ENCODE results near the gene TRPM5.

DNA sequence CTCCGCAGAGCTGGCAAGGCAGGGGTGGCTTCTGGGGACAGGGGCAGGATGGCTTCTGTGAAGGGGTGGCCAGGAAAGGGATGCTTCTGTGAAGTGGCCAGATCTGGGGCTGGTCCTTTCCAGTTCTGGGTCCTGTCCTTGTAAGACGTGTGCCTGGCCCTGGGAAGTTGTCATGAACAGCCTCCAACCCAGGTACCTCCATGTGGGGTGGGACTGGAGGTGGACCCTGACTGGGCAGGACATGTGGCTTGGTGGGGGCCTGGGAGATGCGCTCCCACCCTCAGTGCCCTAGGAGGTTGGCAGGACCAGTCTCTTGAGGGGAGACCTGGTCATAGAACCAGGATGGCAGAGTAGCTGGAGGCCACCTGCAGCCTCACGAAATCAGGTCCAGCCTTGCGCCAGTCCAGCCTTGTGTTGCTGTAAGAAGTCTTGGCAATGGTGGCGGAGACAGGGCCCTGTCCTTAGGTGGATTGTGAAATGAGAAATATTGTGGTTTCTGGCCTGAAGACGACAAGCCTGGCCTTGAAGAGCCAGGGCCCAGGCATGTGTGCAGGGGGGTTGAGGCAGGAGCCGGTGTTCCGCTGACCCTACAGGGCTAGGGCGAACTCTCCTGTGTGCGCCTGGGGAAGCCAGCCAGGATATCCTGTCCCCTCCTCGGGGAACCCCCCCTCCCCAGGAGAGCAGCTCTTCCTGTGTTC is 3.1 kb upstream of the TRPM5 start:
- TF ChIP-seq POLR2A (IDR thresholded peaks at IDR 0.05) = no peak
- TF ChIP-seq, protein P1, sequence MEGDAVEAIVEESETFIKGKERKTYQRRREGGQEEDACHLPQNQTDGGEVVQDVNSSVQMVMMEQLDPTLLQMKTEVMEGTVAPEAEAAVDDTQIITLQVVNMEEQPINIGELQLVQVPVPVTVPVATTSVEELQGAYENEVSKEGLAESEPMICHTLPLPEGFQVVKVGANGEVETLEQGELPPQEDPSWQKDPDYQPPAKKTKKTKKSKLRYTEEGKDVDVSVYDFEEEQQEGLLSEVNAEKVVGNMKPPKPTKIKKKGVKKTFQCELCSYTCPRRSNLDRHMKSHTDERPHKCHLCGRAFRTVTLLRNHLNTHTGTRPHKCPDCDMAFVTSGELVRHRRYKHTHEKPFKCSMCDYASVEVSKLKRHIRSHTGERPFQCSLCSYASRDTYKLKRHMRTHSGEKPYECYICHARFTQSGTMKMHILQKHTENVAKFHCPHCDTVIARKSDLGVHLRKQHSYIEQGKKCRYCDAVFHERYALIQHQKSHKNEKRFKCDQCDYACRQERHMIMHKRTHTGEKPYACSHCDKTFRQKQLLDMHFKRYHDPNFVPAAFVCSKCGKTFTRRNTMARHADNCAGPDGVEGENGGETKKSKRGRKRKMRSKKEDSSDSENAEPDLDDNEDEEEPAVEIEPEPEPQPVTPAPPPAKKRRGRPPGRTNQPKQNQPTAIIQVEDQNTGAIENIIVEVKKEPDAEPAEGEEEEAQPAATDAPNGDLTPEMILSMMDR (IDR thresholded peaks at IDR 0.05) = no peak

Data from Peyer's patch (tissue), 4 donors.